ENCODE measurements around the gene SHROOM3.
A peak's percentile ranks its signal among the peaks of the same experiment; 100 is the strongest.

Gene SHROOM3

DNA sequence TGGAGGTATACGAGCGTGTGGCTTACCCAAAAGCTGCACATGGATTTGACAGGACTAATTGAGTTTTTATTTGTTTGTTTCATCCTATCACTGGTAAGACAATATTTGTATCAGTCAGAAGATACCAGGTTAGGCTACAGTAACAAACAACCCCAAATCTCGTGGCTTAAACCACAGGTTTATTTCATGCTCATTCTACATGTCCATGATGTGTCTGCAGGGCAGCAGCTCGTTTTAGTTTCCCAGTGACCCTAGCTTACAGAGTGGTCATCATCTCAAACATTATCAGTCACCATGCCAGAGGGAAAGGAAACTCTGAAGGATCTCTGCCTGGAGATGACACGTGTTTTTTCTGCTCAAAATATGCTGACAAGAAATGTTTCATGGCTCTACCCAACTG lies 108.3 kb downstream of the SHROOM3 start:
- DNase-seq (ENCODE audit: low read depth), result no peak
- no peak overlapping the region for H3K4me3 ChIP-seq (ENCODE audit: low read depth, low read length)
- TF ChIP-seq, protein P1, sequence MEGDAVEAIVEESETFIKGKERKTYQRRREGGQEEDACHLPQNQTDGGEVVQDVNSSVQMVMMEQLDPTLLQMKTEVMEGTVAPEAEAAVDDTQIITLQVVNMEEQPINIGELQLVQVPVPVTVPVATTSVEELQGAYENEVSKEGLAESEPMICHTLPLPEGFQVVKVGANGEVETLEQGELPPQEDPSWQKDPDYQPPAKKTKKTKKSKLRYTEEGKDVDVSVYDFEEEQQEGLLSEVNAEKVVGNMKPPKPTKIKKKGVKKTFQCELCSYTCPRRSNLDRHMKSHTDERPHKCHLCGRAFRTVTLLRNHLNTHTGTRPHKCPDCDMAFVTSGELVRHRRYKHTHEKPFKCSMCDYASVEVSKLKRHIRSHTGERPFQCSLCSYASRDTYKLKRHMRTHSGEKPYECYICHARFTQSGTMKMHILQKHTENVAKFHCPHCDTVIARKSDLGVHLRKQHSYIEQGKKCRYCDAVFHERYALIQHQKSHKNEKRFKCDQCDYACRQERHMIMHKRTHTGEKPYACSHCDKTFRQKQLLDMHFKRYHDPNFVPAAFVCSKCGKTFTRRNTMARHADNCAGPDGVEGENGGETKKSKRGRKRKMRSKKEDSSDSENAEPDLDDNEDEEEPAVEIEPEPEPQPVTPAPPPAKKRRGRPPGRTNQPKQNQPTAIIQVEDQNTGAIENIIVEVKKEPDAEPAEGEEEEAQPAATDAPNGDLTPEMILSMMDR (conservative IDR thresholded peaks at IDR 0.05; ENCODE audit: low read depth, low read length), result no peak

DNA sequence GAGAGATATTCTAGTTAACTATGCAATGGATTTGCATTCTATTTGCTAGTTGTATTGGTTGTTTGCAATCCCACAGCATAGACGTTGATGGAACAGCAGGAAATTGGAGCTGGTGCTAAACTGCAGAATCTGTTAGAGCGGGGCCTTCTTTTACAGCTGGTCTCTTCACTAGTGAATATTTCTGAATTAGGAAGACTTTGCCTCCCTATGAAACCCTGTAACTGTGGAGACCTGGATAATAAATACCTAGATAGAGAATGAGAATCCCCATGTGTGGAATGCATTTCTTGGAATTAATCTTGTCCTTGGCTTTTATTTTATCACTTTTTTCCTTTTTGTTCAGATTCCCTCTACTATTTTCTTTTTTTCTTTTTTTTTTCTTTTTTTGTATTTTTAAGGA lies 109.7 kb downstream of the SHROOM3 start:
- DNase-seq (ENCODE audit: low read depth), result no peak
- TF ChIP-seq, protein P1 (conservative IDR thresholded peaks at IDR 0.05; ENCODE audit: low read depth, low read length), result no peak
- H3K4me3 ChIP-seq (ENCODE audit: low read depth, low read length), result no peak overlapping the region

DNA sequence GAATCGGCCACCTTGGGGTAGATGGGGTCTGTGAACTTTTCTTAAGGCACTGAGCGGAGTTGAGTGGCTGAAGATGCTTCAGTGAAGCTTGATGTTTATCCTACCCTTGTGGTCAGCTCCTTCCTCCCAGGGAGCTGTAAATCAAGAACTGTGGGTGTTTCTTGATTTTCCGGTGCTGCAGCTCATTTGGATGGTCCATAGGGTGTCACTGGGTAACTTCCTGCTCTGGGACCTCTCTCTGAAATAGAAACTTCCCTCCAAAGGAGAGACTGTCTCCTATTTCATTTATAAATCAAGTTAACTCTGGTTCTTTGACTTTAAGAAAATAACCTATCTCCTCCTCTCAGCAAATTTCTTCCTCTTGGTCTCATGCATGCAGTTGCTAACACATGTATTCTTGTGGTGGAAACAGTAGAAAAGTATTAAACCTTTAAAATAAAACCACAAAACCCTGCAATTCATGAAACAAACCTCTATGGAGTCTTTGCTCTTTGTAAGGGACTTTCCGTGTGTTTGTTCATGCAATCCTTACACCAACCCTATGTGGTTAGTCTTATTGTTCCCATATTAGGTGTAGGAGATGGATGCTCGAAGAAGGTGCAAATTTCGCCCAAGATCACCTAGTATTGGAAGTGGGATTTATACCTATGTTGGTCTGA lies 110.3 kb downstream of the SHROOM3 start:
- no peak overlapping the region for H3K4me3 ChIP-seq (ENCODE audit: low read depth, low read length)
- DNase-seq (ENCODE audit: low read depth), result peak; percentile 57
- TF ChIP-seq, protein P1 (conservative IDR thresholded peaks at IDR 0.05; ENCODE audit: low read depth, low read length), result no peak

DNA sequence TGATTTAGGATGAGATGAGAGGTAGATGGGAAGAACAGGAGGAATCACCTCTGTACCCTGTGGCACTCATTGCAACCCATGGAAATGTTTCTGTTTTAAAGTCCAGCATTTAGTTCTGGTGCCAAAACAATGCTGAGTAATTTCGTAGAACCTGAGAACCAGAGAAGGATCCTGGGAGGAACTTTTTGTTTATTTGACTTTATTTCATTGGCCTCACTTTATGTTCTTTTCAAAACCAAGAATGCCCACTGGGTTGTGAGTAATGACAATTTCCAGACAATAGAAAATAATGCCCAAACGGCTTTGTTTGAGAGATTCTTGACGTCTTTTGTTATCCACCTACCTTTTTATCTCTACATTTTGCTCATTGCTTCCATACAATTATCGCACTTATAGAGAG lies 111.3 kb downstream of the SHROOM3 start:
- no peak overlapping the region for H3K4me3 ChIP-seq (ENCODE audit: low read depth, low read length)
- no peak for DNase-seq (ENCODE audit: low read depth)
- TF ChIP-seq, protein P1 (conservative IDR thresholded peaks at IDR 0.05; ENCODE audit: low read depth, low read length), result no peak

DNA sequence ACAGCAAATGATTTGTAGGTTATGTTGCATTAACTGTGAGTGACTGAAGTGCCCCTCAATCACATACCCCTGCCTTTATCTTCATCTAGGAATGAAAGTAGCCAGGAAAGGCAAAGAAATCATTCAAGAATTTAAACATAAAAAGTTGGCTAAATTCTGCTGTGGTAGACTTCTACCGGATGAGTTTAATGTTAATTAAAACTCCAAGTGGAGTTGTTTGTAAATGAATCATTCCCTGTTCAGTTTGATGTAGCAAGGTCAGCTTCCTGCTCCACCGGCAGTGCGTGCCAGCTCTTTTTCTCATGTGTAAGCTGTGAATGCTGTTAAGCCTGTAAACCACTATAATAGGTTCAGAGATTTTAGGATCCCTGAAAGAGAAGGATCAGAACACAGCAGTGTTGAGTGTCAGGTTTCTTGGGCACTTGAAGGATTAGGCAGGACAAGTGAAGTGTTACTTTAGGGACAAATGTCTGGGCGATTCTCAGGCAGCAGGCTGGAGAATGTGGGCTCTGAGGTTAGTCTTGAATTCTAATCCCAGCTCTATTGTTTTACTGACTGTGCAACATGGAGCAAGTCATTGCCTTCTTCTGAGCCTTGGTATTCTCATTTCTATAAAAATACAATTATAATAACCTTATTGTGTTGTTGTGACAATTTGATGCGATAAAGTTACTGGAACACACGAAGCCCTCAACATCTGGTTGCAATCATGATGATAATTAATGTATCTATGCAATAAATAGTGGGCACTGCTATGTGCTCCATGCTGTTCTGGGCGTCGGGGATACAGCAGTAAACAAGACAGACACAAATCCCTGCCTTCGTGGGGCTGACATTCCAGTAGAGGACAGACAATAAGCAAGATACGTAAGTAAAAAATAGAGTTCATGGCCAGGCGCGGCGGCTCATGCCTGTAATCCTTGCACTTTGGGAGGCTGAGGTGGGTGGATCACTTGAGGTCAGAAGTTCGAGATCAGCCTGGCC lies 112.0 kb downstream of the SHROOM3 start:
- H3K4me3 ChIP-seq (ENCODE audit: low read depth, low read length), result no peak overlapping the region
- DNase-seq (ENCODE audit: low read depth), result peak; percentile 89
- TF ChIP-seq, protein P1 (conservative IDR thresholded peaks at IDR 0.05; ENCODE audit: low read depth, low read length), result no peak

DNA sequence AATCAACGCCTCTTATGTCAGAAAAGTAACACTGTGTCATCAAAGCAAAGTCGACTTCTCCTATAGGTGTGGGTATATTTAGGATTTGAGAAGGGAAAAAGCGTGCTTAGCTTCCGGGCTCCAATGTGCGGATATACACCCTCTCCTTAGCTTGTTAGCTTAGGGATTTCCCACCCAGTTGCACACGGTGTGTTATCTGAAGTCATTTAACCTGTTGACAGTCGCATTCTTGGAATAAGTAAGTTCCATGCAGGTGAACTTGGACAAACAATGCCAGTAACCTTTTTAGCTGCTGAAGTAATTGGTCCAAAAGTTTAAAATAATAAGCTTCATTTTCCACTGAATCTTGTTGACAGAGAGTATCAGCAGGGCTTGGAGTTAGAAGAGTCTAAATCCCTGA lies 113.7 kb downstream of the SHROOM3 start:
- no peak overlapping the region for H3K4me3 ChIP-seq (ENCODE audit: low read depth, low read length)
- TF ChIP-seq, protein P1 (conservative IDR thresholded peaks at IDR 0.05; ENCODE audit: low read depth, low read length), result no peak
- DNase-seq (ENCODE audit: low read depth), result no peak
